Measurements from ENCODE around the gene RAG2. TPM values are rescaled to one million over a fixed set of nuclear protein-coding genes. Genes with fewer than 3 reads are reported as not detected.

Gene RAG2
- total and polyA plus RNA-seq, 2 donors (not counting 1 experiment from before 2014, with no cell fraction given), result not detected

GRCh38 chr11:36577373-36577772 lies 20.7 kb downstream of the RAG2 start:
- Histone ChIP-seq H3K36me3 (replicated peaks in 1 of 2; ENCODE audit: control extremely low read depth in 1 of 2, control insufficient read depth in 1 of 2, extremely low read depth in 1 of 2, insufficient read depth in 2 of 2, low read length in 1 of 2) (no peaks in the 10 kb centered on the region), H3K27ac (ENCODE audit: low read length in 2 of 2) (no peak overlapping the region), H4K20me1 (ENCODE audit: control insufficient read depth, insufficient read depth, low read length, poor library complexity, severe bottlenecking) (no peaks in the 10 kb centered on the region), H3K4me3 (ENCODE audit: control extremely low read depth in 1 of 5, extremely low read depth in 1 of 5, insufficient read depth in 1 of 5, low read depth in 2 of 5, low read length in 4 of 5) (no peak overlapping the region), H3K9ac (ENCODE audit: low read length) (no peak overlapping the region), H2AFZ (ENCODE audit: insufficient read depth, low read depth, low read length, poor library complexity, severe bottlenecking) (no peak overlapping the region), H3K9me3 (ENCODE audit: control extremely low read depth in 1 of 3, control insufficient read depth in 2 of 3, insufficient read depth in 1 of 3, low read length in 2 of 3) (peaks cover 3 to 11% (median 8%) of the 10 kb centered on the region in 3 donors), H3K79me2 (ENCODE audit: control insufficient read depth, insufficient read depth, low read length) (no peaks in the 10 kb centered on the region), H3K4me2 (replicated peaks; ENCODE audit: low read depth, low read length, poor library complexity, severe bottlenecking) (no peak overlapping the region), H3K4me1 (ENCODE audit: control insufficient read depth in 2 of 2, insufficient read depth in 2 of 2, low read length in 2 of 2) (peaks cover 0 to 3% of the 10 kb centered on the region in 2 donors), H3K27me3 (replicated peaks in 1 of 4; ENCODE audit: control extremely low read depth in 1 of 4, control insufficient read depth in 3 of 4, insufficient read depth in 4 of 4, low read length in 3 of 4) (peaks cover 0 to 15% (median 6%) of the 10 kb centered on the region in 4 experiments)
- intact Hi-C loops (cut with micrococcal nuclease), result no loop called here
- peaks cover 32% of the 10 kb centered on the region for H3K27me3 Mint-ChIP-seq
- H3K4me1 Mint-ChIP-seq, result no peaks in the 10 kb centered on the region
- ChIA-PET CTCF (interaction anchor here (2.0 kb wide), 1 partner anchor 94 kb away, joined by 5 read pairs; no protein-coding TSS in a partner anchor), POLR2A (no interaction called here)
- no peak overlapping the region for H3K4me3 Mint-ChIP-seq
- no peaks in the 10 kb centered on the region for H3K9me3 Mint-ChIP-seq (ENCODE audit: insufficient read depth)
- ATAC-seq (ENCODE audit: low read depth) (no peak), DNase-seq (no peak)
- TF ChIP-seq, protein P1, sequence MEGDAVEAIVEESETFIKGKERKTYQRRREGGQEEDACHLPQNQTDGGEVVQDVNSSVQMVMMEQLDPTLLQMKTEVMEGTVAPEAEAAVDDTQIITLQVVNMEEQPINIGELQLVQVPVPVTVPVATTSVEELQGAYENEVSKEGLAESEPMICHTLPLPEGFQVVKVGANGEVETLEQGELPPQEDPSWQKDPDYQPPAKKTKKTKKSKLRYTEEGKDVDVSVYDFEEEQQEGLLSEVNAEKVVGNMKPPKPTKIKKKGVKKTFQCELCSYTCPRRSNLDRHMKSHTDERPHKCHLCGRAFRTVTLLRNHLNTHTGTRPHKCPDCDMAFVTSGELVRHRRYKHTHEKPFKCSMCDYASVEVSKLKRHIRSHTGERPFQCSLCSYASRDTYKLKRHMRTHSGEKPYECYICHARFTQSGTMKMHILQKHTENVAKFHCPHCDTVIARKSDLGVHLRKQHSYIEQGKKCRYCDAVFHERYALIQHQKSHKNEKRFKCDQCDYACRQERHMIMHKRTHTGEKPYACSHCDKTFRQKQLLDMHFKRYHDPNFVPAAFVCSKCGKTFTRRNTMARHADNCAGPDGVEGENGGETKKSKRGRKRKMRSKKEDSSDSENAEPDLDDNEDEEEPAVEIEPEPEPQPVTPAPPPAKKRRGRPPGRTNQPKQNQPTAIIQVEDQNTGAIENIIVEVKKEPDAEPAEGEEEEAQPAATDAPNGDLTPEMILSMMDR (IDR thresholded peaks at IDR 0.05), result no peak
- no peak for TF ChIP-seq EZH2 (IDR thresholded peaks at IDR 0.05; ENCODE audit: borderline replicate concordance, insufficient read depth, low read depth, low read length, poor library complexity, severe bottlenecking)
- WGBS (ENCODE audit: insufficient coverage), result no CpG with 5 or more reads among the region's 2 CpGs
- H3K27ac Mint-ChIP-seq, result no peak overlapping the region

DNA sequence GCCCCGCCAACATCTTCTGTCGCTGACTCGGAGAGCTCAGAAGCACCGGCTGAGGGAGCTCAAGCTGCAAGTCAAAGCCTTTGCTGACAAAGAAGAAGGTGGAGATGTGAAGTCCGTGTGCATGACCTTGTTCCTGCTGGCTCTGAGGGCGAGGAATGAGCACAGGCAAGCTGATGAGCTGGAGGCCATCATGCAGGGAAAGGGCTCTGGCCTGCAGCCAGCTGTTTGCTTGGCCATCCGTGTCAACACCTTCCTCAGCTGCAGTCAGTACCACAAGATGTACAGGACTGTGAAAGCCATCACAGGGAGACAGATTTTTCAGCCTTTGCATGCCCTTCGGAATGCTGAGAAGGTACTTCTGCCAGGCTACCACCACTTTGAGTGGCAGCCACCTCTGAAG lies 23.6 kb downstream of the RAG2 start:
- peaks cover 0 to 3% (median 0%) of the 10 kb centered on the region in 3 donors for H3K9me3 ChIP-seq (ENCODE audit: control extremely low read depth in 1 of 3, control insufficient read depth in 2 of 3, insufficient read depth in 1 of 3, low read length in 2 of 3)
- peaks cover 0 to 21% (median 8%) of the 10 kb centered on the region in 4 experiments for H3K27me3 ChIP-seq (replicated peaks in 1 of 4; ENCODE audit: control extremely low read depth in 1 of 4, control insufficient read depth in 3 of 4, insufficient read depth in 4 of 4, low read length in 3 of 4)
- H2AFZ ChIP-seq (ENCODE audit: insufficient read depth, low read depth, low read length, poor library complexity, severe bottlenecking), result no peak overlapping the region
- intact Hi-C loops (cut with micrococcal nuclease), result no loop called here
- H3K36me3 ChIP-seq (replicated peaks in 1 of 2; ENCODE audit: control extremely low read depth in 1 of 2, control insufficient read depth in 1 of 2, extremely low read depth in 1 of 2, insufficient read depth in 2 of 2, low read length in 1 of 2), result no peaks in the 10 kb centered on the region
- ATAC-seq (ENCODE audit: low read depth) (no peak), DNase-seq (no peak)
- no peak overlapping the region for H3K4me2 ChIP-seq (replicated peaks; ENCODE audit: low read depth, low read length, poor library complexity, severe bottlenecking)
- no peaks in the 10 kb centered on the region for H3K79me2 ChIP-seq (ENCODE audit: control insufficient read depth, insufficient read depth, low read length)
- no peak overlapping the region for H3K27ac Mint-ChIP-seq
- no peaks in the 10 kb centered on the region for H3K9me3 Mint-ChIP-seq (ENCODE audit: insufficient read depth)
- no peaks in the 10 kb centered on the region for H3K4me1 Mint-ChIP-seq
- POLR2A ChIA-PET, result no interaction called here
- 77% methylated on average over 7 of the region's 8 CpGs for WGBS (ENCODE audit: insufficient coverage)
- H3K27me3 Mint-ChIP-seq, result peaks cover 49% of the 10 kb centered on the region
- TF ChIP-seq, protein P1 (IDR thresholded peaks at IDR 0.05), result no peak
- TF ChIP-seq EZH2 (IDR thresholded peaks at IDR 0.05; ENCODE audit: borderline replicate concordance, insufficient read depth, low read depth, low read length, poor library complexity, severe bottlenecking), result no peak
- H3K4me3 Mint-ChIP-seq, result no peak overlapping the region
- H3K27ac ChIP-seq (ENCODE audit: low read length in 2 of 2), result no peak overlapping the region
- no peak overlapping the region for H3K4me3 ChIP-seq (ENCODE audit: control extremely low read depth in 1 of 5, extremely low read depth in 1 of 5, insufficient read depth in 1 of 5, low read depth in 2 of 5, low read length in 4 of 5)
- peaks cover 0 to 3% of the 10 kb centered on the region in 2 donors for H3K4me1 ChIP-seq (ENCODE audit: control insufficient read depth in 2 of 2, insufficient read depth in 2 of 2, low read length in 2 of 2)
- CTCF ChIA-PET, result interaction anchor here (2.3 kb wide), 1 partner anchor 11 kb away, joined by 16 read pairs; no protein-coding TSS in a partner anchor
- no peak overlapping the region for H3K9ac ChIP-seq (ENCODE audit: low read length)
- H4K20me1 ChIP-seq (ENCODE audit: control insufficient read depth, insufficient read depth, low read length, poor library complexity, severe bottlenecking), result no peaks in the 10 kb centered on the region

All from B cell (primary cell).